HepG2 (cell line): ENCODE data around the gene DRAP1. TPM values are rescaled to one million over a fixed set of nuclear protein-coding genes. Genes with fewer than 3 reads are reported as not detected.

Experiments
- CHD2 ChIP-seq: IDR thresholded peaks from 2 replicates; pipeline ENCODE4 v1.6.1; 2011; ENCODE audit warnings: low read depth, low read length, improper control_type of control experiment
- FOXC1 ChIP-seq: sonication (generic); formaldehyde crosslinking; IDR thresholded peaks from 2 replicates; pipeline ENCODE4 v1.8.0; 2022; ENCODE audit warnings: mild to moderate bottlenecking, missing genetic modification reagents, borderline replicate concordance
- JUND ChIP-seq: sonication (generic); formaldehyde crosslinking; IDR thresholded peaks from 2 replicates; pipeline ENCODE4 v1.8.0; 2022; ENCODE audit warnings: mild to moderate bottlenecking, missing genetic modification reagents
- SAFB2 ChIP-seq: sonication (generic); formaldehyde crosslinking; IDR thresholded peaks from 2 replicates; pipeline ENCODE4 v1.5.1; 2020; ENCODE audit warnings: missing genetic modification reagents, low read depth, mild to moderate bottlenecking, borderline replicate concordance
- STAG1 ChIP-seq: sonication (generic); formaldehyde crosslinking; IDR thresholded peaks from 2 replicates; pipeline ENCODE4 v1.4.0; 2020; ENCODE audit warnings: missing genetic modification reagents
- STAT5B ChIP-seq: sonication (generic); formaldehyde crosslinking; IDR thresholded peaks from 2 replicates; pipeline ENCODE4 v1.4.0; 2020; ENCODE audit warnings: missing genetic modification reagents
- SUZ12 ChIP-seq: fragments of 150-350 bp; IDR thresholded peaks from 2 replicates; pipeline ENCODE4 v1.6.1; 2014; ENCODE audit warnings: low read depth, low read length
- ZBTB37 ChIP-seq: sonication (generic); formaldehyde crosslinking; IDR thresholded peaks from 2 replicates; pipeline ENCODE4 v1.4.0; 2020; ENCODE audit warnings: mild to moderate bottlenecking, missing genetic modification reagents
- ZFP90 ChIP-seq: sonication (generic); formaldehyde crosslinking; IDR thresholded peaks from 2 replicates; pipeline ENCODE4 v1.8.0; 2022; ENCODE audit warnings: missing genetic modification reagents, mild to moderate bottlenecking, inconsistent platforms, borderline replicate concordance
- ZNF556 ChIP-seq: sonication (generic); formaldehyde crosslinking; IDR thresholded peaks from 2 replicates; pipeline ENCODE4 v1.4.0; 2020; ENCODE audit warnings: mild to moderate bottlenecking, missing genetic modification reagents, borderline replicate concordance
- ZNF7 ChIP-seq: IDR thresholded peaks from 2 replicates; pipeline ENCODE4 v1.6.1; 2016; ENCODE audit warnings: missing biosample characterization, missing genetic modification reagents
- ZSCAN12 ChIP-seq: sonication (generic); formaldehyde crosslinking; IDR thresholded peaks from 2 replicates; pipeline ENCODE4 v1.9.0; 2021; ENCODE audit warnings: mild to moderate bottlenecking, missing genetic modification reagents
- polyA plus RNA-seq, 8 experiments: library from polyadenylated mRNA; depleted of rRNA in 3 of 8; stranded (reverse) in 7 of 8; unstranded in 1 of 8; fragments of >200 nt; fragmentation: Illumina TruSeq in 4 of 8; extraction: Trizol in 4 of 8; gene quantifications; 2 replicates each; pipeline versions ENCODE4 v1.2.1 to v1.2.3, GENCODE V29; 2011 to 2016; ENCODE audit warnings: low read depth in 4 of 8, missing spikeins in 1 of 8, mixed read lengths in 1 of 8; ENCODE audit not compliant: insufficient read depth in 1 of 8
- total RNA-seq, 5 experiments: library from RNA; depleted of rRNA; stranded (reverse); fragments of >200 nt; fragmentation: Illumina TruSeq; extraction: Trizol; gene quantifications; 2 replicates each; pipeline ENCODE4 v1.2.3, GENCODE V29; 2016; ENCODE audit warnings: low read depth in 1 of 5
- TF ChIP-seq, protein P1 (sequence below): fragments of 450-650 bp; IDR thresholded peaks from 2 replicates; pipeline ENCODE4 v1.6.1; 2016
- TF ChIP-seq, protein P2 (sequence below): sonication (generic); formaldehyde crosslinking; IDR thresholded peaks from 2 replicates; pipeline ENCODE4; 2020; ENCODE audit warnings: missing genetic modification reagents, mild to moderate bottlenecking, borderline replicate concordance
- TF ChIP-seq, protein P3 (sequence below): sonication (generic); formaldehyde crosslinking; IDR thresholded peaks from 2 replicates; pipeline ENCODE4 v1.4.0; 2020; ENCODE audit warnings: missing genetic modification reagents
- TF ChIP-seq, protein P4 (sequence below): sonication (generic); formaldehyde crosslinking; IDR thresholded peaks from 2 replicates; pipeline ENCODE4 v1.4.0; 2020; ENCODE audit warnings: missing genetic modification reagents

The DRAP1 gene
- total and polyA plus RNA-seq, 2 of the 13 experiments (the other 11 are each of a cell fraction or from before 2014, with no cell fraction given), result 46.8 to 52.3 TPM

DNA sequence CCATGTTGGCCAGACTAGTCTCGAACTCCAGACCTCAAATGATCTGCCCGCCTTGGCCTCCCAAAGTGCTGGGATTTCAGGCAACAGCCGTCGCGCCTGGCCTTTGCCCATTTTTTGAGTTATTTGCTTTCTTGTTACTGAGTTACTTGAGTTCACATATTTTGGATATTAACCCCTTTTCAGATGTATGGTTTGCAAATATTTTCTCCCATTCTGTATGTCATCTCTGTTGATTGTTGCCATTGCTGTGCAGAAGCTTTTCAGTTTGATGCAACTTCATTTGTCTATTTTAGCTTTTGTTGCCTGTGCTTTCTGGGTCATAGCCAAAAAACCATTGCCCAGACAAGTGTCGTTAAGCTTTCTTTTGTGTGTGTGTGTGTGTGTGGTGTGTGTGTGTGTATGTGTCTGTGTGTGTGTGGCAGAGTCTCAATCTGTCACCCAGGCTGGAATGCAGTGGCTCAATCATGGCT is 32.9 kb downstream of the DRAP1 start (continued):
- TF ChIP-seq, protein P1, sequence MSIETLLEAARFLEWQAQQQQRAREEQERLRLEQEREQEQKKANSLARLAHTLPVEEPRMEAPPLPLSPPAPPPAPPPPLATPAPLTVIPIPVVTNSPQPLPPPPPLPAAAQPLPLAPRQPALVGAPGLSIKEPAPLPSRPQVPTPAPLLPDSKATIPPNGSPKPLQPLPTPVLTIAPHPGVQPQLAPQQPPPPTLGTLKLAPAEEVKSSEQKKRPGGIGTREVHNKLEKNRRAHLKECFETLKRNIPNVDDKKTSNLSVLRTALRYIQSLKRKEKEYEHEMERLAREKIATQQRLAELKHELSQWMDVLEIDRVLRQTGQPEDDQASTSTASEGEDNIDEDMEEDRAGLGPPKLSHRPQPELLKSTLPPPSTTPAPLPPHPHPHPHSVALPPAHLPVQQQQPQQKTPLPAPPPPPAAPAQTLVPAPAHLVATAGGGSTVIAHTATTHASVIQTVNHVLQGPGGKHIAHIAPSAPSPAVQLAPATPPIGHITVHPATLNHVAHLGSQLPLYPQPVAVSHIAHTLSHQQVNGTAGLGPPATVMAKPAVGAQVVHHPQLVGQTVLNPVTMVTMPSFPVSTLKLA, result no peak
- no peak for TF ChIP-seq ZFP90 (CRISPR knock-in tag)
- TF ChIP-seq, protein P2, sequence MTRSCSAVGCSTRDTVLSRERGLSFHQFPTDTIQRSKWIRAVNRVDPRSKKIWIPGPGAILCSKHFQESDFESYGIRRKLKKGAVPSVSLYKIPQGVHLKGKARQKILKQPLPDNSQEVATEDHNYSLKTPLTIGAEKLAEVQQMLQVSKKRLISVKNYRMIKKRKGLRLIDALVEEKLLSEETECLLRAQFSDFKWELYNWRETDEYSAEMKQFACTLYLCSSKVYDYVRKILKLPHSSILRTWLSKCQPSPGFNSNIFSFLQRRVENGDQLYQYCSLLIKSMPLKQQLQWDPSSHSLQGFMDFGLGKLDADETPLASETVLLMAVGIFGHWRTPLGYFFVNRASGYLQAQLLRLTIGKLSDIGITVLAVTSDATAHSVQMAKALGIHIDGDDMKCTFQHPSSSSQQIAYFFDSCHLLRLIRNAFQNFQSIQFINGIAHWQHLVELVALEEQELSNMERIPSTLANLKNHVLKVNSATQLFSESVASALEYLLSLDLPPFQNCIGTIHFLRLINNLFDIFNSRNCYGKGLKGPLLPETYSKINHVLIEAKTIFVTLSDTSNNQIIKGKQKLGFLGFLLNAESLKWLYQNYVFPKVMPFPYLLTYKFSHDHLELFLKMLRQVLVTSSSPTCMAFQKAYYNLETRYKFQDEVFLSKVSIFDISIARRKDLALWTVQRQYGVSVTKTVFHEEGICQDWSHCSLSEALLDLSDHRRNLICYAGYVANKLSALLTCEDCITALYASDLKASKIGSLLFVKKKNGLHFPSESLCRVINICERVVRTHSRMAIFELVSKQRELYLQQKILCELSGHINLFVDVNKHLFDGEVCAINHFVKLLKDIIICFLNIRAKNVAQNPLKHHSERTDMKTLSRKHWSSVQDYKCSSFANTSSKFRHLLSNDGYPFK (CRISPR knock-in tag), result no peak
- TF ChIP-seq SAFB2, result no peak
- TF ChIP-seq FOXC1, result 0 out of 2 replicates have a peak, but pooled peaks have one; percentile 61
- no peak for TF ChIP-seq ZBTB37
- TF ChIP-seq CHD2, result no peak
- TF ChIP-seq SUZ12, result no peak
- TF ChIP-seq STAT5B, result no peak
- no peak for TF ChIP-seq ZNF556 (CRISPR knock-in tag)
- TF ChIP-seq, protein P3, sequence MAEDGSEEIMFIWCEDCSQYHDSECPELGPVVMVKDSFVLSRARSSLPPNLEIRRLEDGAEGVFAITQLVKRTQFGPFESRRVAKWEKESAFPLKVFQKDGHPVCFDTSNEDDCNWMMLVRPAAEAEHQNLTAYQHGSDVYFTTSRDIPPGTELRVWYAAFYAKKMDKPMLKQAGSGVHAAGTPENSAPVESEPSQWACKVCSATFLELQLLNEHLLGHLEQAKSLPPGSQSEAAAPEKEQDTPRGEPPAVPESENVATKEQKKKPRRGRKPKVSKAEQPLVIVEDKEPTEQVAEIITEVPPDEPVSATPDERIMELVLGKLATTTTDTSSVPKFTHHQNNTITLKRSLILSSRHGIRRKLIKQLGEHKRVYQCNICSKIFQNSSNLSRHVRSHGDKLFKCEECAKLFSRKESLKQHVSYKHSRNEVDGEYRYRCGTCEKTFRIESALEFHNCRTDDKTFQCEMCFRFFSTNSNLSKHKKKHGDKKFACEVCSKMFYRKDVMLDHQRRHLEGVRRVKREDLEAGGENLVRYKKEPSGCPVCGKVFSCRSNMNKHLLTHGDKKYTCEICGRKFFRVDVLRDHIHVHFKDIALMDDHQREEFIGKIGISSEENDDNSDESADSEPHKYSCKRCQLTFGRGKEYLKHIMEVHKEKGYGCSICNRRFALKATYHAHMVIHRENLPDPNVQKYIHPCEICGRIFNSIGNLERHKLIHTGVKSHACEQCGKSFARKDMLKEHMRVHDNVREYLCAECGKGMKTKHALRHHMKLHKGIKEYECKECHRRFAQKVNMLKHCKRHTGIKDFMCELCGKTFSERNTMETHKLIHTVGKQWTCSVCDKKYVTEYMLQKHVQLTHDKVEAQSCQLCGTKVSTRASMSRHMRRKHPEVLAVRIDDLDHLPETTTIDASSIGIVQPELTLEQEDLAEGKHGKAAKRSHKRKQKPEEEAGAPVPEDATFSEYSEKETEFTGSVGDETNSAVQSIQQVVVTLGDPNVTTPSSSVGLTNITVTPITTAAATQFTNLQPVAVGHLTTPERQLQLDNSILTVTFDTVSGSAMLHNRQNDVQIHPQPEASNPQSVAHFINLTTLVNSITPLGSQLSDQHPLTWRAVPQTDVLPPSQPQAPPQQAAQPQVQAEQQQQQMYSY (CRISPR knock-in tag), result no peak
- no peak for TF ChIP-seq JUND
- TF ChIP-seq, protein P4, sequence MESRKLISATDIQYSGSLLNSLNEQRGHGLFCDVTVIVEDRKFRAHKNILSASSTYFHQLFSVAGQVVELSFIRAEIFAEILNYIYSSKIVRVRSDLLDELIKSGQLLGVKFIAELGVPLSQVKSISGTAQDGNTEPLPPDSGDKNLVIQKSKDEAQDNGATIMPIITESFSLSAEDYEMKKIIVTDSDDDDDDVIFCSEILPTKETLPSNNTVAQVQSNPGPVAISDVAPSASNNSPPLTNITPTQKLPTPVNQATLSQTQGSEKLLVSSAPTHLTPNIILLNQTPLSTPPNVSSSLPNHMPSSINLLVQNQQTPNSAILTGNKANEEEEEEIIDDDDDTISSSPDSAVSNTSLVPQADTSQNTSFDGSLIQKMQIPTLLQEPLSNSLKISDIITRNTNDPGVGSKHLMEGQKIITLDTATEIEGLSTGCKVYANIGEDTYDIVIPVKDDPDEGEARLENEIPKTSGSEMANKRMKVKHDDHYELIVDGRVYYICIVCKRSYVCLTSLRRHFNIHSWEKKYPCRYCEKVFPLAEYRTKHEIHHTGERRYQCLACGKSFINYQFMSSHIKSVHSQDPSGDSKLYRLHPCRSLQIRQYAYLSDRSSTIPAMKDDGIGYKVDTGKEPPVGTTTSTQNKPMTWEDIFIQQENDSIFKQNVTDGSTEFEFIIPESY (CRISPR knock-in tag), result no peak
- no peak for TF ChIP-seq ZNF7 (CRISPR knock-in tag)
- no peak for TF ChIP-seq ZSCAN12 (CRISPR knock-in tag)
- no peak for TF ChIP-seq STAG1 (CRISPR knock-in tag)
